KMS-11 (cell line): ENCODE measurements around the gene PXN.
"Not testable (repeated sequence)": the region's sequence is repeated elsewhere in the genome, so short reads cannot be mapped to it uniquely, and the experiment has no call there.

Source experiments
- H2AFZ ChIP-seq: fragments of 200-600 bp; sonication (generic); 2 replicates; pipeline ENCODE4 v1.6.1; 2016; ENCODE audit warnings: antibody characterized with exemption, mixed run types, low read depth
- H3K27ac ChIP-seq: fragments of 200-600 bp; sonication (generic); 2 replicates; pipeline ENCODE4 v1.6.1; 2016; ENCODE audit warnings: mild to moderate bottlenecking, mixed run types
- H3K27me3 ChIP-seq: fragments of 200-600 bp; sonication (generic); 2 replicates; pipeline ENCODE4 v1.6.1; 2017; ENCODE audit warnings: mild to moderate bottlenecking, low read depth, mixed run types, moderate library complexity; ENCODE audit not compliant: insufficient read depth
- H3K36me3 ChIP-seq: fragments of 200-600 bp; sonication (generic); 2 replicates; pipeline ENCODE4 v1.6.1; 2017; ENCODE audit warnings: mild to moderate bottlenecking, mixed run types; ENCODE audit not compliant: insufficient read depth
- H3K4me1 ChIP-seq: fragments of 200-600 bp; sonication (generic); 2 replicates; pipeline ENCODE4 v1.6.1; 2016; ENCODE audit warnings: mild to moderate bottlenecking, low read depth, mixed run types; ENCODE audit not compliant: poor library complexity, severe bottlenecking
- H3K4me2 ChIP-seq: fragments of 200-600 bp; sonication (generic); 2 replicates; pipeline ENCODE4 v1.7.0; 2016; ENCODE audit warnings: mild to moderate bottlenecking, mixed run types
- H3K4me3 ChIP-seq: fragments of 200-600 bp; sonication (generic); IDR thresholded peaks from 2 replicates; pipeline ENCODE4 v1.6.1; 2017; ENCODE audit warnings: low read depth, low read length, mixed read lengths; ENCODE audit not compliant: insufficient read depth
- H3K79me2 ChIP-seq: fragments of 200-600 bp; sonication (generic); 2 replicates; pipeline ENCODE4 v1.6.1; 2016; ENCODE audit warnings: low read depth, mixed run types; ENCODE audit not compliant: insufficient read depth
- H3K9ac ChIP-seq: fragments of 200-600 bp; sonication (generic); 2 replicates; pipeline ENCODE4 v1.6.1; 2016; ENCODE audit warnings: mild to moderate bottlenecking, mixed run types
- H4K20me1 ChIP-seq: fragments of 200-600 bp; sonication (generic); 2 replicates; pipeline ENCODE4 v1.6.1; 2016; ENCODE audit warnings: mild to moderate bottlenecking, mixed run types; ENCODE audit not compliant: insufficient read depth
- CTCF ChIP-seq: fragments of 200-600 bp; sonication (generic); conservative IDR thresholded peaks from 2 replicates; pipeline ENCODE4 v1.6.1; 2017; ENCODE audit warnings: low read depth, mild to moderate bottlenecking, antibody characterized with exemption, low read length, moderate library complexity, mixed read lengths

The PXN gene

GRCh38 chr12:120197542-120197887 is 68.0 kb downstream of the PXN start:
- Histone ChIP-seq H3K27me3 (no peaks in the 10 kb centered on the region), H3K4me3 (no peak overlapping the region), H2AFZ (no peak overlapping the region), H3K9ac (no peak overlapping the region; the same call in 1 of the 2 replicates), H3K27ac (peak overlapping the region; percentile 94; the same call in 1 of the 2 replicates), H3K4me1 (peaks cover 57% of the 10 kb centered on the region), H4K20me1 (peaks cover 3% of the 10 kb centered on the region; the same call in 1 of the 2 replicates), H3K4me2 (peak overlapping the region; percentile 92), H3K79me2 (peaks cover 65% of the 10 kb centered on the region), H3K36me3 (0 out of 2 replicates have a peak, but pooled peaks cover 3% of the 10 kb centered on the region)
- TF ChIP-seq CTCF, result no peak

DNA sequence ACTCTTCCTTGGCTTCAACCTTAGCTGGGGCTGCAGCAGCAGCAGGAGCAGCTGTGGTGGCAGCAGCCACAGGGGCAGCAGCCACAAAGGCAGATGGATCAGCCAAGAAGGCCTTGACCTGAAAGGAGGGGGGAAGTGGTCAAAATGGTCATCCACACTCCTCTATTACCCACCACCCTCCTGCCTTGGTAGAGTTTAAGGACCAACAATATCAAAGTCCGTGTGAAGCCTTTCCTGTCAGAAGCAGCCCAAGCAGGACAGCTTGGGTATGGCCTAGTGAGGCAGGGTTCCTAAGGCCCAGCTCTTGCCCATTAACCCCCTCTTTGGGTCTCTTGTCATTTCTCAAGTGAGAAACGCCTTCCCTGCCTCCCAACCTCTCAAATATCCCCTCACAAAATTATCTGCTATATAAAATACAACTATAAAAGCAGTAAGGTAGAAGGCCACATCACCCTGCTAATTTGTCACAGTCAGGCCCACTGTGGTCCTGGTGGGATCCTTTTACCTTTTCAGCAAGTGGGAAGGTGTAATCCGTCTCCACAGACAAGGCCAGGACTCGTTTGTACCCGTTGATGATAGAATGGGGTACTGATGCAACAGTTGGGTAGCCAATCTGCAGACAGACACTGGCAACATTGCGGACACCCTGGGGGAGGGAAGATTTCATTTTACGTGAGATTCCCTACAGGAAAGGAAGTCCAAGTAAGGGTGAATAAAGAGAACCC is 68.6 kb downstream of the PXN start:
- not testable (repeated sequence) for H4K20me1 ChIP-seq, H2AFZ ChIP-seq, H3K9ac ChIP-seq, H3K27me3 ChIP-seq, H3K36me3 ChIP-seq, H3K4me3 ChIP-seq
- Histone ChIP-seq H3K4me1 (peaks cover 62% of the 10 kb centered on the region), H3K79me2 (peaks cover 70% of the 10 kb centered on the region), H3K4me2 (peak overlapping the region; percentile 92), H3K27ac (peak overlapping the region; percentile 94; the same call in 1 of the 2 replicates)

DNA sequence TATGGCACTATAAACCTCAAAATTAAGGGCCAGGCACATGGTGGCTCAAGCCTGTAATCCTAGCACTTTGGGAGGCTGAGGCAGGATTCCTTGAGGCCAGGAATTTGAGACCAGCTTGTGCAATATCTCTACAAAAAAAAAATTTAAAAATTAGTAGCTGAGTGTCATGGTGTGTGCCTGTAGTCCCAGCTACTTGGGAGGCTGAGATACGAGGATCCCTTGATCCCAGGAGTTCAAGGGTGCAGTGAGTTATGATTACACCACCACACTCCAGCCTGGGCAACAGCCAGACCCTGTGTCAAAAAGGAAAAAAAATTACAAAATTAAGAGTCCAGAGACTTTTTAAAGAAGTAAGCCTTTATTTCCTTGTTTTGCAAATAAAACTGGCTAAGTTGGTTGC is 69.2 kb downstream of the PXN start:
- peak overlapping the region; percentile 94; the same call in 1 of the 2 replicates for H3K27ac ChIP-seq
- peaks cover 69% of the 10 kb centered on the region for H3K4me1 ChIP-seq
- no peak for TF ChIP-seq CTCF
- peaks cover 77% of the 10 kb centered on the region for H3K79me2 ChIP-seq
- peaks cover 3% of the 10 kb centered on the region; the same call in 1 of the 2 replicates for H4K20me1 ChIP-seq
- no peak overlapping the region for H2AFZ ChIP-seq
- H3K4me3 ChIP-seq, result no peak overlapping the region
- H3K4me2 ChIP-seq, result peak overlapping the region; percentile 87; the same call in 1 of the 2 replicates
- no peaks in the 10 kb centered on the region for H3K27me3 ChIP-seq
- H3K9ac ChIP-seq, result peak overlapping the region; percentile 27; the same call in 1 of the 2 replicates
- H3K36me3 ChIP-seq, result 0 out of 2 replicates have a peak, but pooled peaks cover 3% of the 10 kb centered on the region

- Histone ChIP-seq H3K27ac (peak within 1 kb of the TSS; percentile 94), H3K27me3 (no peaks in the 10 kb centered on the region), H4K20me1 (peaks cover 3% of the 10 kb centered on the region; the same call in 1 of the 2 replicates), H3K9ac (peak within 1 kb of the TSS; percentile 90), H3K4me1 (peaks cover 81% of the 10 kb centered on the region), H3K79me2 (peaks cover 81% of the 10 kb centered on the region), H3K36me3 (0 out of 2 replicates have a peak, but pooled peaks cover 3% of the 10 kb centered on the region), H3K4me3 (no peak within 1 kb of the TSS), H2AFZ (peak within 1 kb of the TSS; percentile 44; the same call in 1 of the 2 replicates), H3K4me2 (peak within 1 kb of the TSS; percentile 87)
- no peak for TF ChIP-seq CTCF
Observed at GRCh38 chr12:120194534-120195395, 70.8 kb downstream of the PXN start, which contains the start of gene GCN1. GCN1 (minus strand) TSS chr12:120194715; CDS start chr12:120194697, 18 bp downstream.
